ENCODE data around the gene PBRM1. TPM values are rescaled to one million over a fixed set of nuclear protein-coding genes. Genes with fewer than 3 reads are reported as not detected.

The PBRM1 gene
- total and polyA plus RNA-seq, 2 of the 13 experiments (the other 11 are each of a cell fraction or from before 2014, with no cell fraction given), result 10.9 to 33.2 TPM

GRCh38 chr3:52690560-52690959 is 4.8 kb upstream of the PBRM1 start (continued):
- TF ChIP-seq PAXIP1 (CRISPR knock-in tag; conservative IDR thresholded peaks at IDR 0.05) (no peak), ZNF737 (CRISPR knock-in tag; IDR thresholded peaks at IDR 0.05; ENCODE audit: borderline replicate concordance) (no peak), ZNF589 (CRISPR knock-in tag; conservative IDR thresholded peaks at IDR 0.05) (no peak), GTF2F1 (IDR thresholded peaks at IDR 0.05; ENCODE audit: low read length) (no peak), ZFP82 (CRISPR knock-in tag; IDR thresholded peaks at IDR 0.05; ENCODE audit: borderline replicate concordance) (no peak)
- TF ChIP-seq, protein P1, sequence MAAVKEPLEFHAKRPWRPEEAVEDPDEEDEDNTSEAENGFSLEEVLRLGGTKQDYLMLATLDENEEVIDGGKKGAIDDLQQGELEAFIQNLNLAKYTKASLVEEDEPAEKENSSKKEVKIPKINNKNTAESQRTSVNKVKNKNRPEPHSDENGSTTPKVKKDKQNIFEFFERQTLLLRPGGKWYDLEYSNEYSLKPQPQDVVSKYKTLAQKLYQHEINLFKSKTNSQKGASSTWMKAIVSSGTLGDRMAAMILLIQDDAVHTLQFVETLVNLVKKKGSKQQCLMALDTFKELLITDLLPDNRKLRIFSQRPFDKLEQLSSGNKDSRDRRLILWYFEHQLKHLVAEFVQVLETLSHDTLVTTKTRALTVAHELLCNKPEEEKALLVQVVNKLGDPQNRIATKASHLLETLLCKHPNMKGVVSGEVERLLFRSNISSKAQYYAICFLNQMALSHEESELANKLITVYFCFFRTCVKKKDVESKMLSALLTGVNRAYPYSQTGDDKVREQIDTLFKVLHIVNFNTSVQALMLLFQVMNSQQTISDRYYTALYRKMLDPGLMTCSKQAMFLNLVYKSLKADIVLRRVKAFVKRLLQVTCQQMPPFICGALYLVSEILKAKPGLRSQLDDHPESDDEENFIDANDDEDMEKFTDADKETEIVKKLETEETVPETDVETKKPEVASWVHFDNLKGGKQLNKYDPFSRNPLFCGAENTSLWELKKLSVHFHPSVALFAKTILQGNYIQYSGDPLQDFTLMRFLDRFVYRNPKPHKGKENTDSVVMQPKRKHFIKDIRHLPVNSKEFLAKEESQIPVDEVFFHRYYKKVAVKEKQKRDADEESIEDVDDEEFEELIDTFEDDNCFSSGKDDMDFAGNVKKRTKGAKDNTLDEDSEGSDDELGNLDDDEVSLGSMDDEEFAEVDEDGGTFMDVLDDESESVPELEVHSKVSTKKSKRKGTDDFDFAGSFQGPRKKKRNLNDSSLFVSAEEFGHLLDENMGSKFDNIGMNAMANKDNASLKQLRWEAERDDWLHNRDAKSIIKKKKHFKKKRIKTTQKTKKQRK (IDR thresholded peaks at IDR 0.05; ENCODE audit: low read length), result no peak
